ENCODE results near the gene RALGPS2.

RALGPS2 gene

GRCh38 chr1:178927003-178927402 lies 202.0 kb downstream of the RALGPS2 start:
- DNase-seq: no peak

DNA sequence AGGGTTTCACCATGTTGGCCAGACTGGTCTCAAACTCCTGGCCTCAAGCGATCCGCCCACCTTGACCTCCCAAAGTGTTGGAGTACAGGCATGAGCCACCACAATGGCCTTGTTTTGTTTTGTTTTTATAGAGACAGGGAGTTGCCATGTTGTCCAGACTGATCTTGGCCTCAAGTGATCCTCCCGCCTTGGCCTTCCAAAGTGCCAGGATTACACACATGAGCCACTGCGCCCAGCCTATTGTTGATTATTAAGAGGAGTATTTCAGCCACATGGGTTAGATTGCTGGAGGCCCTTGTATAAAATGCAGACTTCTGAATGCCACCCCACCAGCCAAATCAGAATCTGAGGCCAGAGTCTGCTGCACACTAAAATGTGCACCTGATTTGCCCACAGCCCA lies 203.0 kb downstream of the RALGPS2 start:
- DNase-seq: no peak

- DNase-seq: no peak
Measured at GRCh38 chr1:178928976-178929375, 203.9 kb downstream of the RALGPS2 start.

DNA sequence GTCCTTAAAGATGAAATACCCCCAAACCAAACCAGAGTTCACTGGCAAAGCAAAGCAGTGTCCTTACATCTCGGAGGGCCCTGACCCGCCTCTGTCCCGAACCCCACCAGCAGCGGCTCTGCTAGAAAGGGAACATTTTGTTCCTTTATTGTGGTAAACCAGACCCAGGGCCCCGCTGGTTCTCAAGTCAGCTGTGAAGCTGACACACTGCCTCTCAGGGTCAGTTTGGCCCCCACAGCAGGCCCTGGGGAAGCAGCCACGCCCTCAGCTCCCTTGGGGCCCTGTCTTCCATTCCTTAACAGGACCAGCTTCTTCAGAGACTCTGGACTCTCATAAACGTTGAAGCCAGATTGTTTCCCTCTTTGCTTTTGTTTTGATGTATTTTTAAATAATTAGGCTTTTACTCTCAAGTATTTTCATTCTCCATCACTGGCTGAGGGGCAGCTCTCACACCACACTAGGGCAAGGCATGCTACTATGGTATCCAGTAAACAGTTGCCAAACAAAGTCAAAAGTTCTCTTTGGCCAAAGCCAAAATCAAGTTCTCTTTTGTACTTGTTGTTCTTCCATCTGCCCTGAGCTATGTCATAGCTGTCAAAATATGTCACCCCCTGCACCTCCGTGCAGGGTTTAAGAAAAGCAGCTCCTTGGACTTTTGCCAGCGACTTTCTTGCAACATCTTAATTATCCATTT lies 207.0 kb downstream of the RALGPS2 start:
- peak; percentile 43 for DNase-seq

DNA sequence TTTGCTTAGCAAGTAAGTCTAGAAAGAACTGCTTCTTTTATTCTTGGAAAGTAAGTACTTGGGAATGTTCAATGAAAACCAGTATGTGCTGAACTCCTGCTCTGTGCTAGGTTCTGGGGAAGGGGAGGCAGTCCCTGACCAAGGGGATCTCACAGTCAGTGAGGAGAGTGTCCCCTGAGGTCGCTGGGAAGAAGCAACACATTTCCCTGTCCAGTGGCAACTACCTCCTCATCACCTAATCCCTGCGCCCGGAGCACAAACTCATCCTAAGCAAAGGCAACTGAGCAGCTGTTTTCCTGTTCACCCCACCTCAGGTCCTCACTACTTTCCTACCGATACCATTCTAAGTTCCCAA lies 207.5 kb downstream of the RALGPS2 start:
- DNase-seq: no peak

DNA sequence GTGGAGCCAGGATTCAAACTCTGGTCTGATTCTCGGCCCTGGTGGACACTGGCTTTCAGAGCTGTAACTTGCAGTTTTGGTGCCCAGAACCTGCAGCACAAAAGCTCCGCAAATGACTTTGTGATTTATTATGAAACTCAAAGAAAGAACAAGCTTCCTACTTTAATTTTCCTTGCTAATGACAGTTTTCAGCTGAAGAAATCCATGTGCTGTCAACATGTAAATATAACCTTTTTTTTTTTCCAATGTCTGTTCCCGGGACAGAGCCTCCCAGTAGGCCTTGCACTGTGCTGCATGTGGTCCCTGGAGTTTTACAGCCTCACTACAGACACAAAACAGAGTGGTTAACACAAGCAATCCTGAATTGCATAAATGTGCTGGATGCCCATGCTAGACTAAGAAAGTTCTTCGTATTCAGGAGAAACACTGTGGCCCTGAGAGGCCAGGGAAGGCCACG lies 208.1 kb downstream of the RALGPS2 start:
- no peak for DNase-seq

- no peak for DNase-seq
Measured at GRCh38 chr1:178933709-178934490, 208.9 kb downstream of the RALGPS2 start.

DNA sequence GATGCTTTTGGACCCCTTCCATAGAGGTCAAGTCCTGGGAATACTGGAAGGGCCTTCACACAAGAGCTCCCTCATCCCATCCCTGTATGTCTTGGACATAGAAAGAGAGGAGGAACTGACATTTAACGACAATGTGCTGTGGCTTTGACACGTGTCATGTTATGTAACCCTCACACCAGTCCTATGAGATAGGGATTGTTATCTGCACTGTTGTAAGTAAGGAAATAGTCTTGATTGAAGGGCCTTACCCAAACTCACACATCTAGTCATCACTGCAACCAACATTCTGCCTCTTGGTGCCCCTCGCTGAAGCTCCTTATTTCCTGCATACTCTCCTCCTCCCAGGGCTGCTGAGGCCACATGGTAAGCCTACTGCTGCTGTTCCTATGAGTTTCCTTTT lies 209.5 kb downstream of the RALGPS2 start:
- DNase-seq: no peak

DNA sequence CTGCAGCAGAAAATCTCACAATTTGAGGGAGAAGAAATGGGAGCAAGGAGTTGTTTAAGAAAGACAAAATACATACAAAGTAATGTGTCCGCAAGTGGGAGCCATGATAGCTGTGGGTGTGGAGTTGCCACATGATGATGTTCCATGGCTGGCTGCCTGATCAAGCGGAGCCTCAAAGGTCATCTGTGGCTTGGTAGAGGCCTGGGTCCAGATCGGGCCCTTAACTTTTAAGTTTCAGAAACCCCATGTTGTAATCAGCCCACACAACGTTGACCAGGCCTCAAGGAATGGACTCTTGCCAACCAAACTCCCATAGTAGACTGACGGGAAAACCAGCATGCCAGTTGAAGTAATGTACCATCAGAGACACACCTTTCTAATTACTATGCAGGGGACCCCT lies 210.6 kb downstream of the RALGPS2 start:
- no peak for DNase-seq

- no peak for DNase-seq
Measured at GRCh38 chr1:178937695-178938094, 212.7 kb downstream of the RALGPS2 start.

DNA sequence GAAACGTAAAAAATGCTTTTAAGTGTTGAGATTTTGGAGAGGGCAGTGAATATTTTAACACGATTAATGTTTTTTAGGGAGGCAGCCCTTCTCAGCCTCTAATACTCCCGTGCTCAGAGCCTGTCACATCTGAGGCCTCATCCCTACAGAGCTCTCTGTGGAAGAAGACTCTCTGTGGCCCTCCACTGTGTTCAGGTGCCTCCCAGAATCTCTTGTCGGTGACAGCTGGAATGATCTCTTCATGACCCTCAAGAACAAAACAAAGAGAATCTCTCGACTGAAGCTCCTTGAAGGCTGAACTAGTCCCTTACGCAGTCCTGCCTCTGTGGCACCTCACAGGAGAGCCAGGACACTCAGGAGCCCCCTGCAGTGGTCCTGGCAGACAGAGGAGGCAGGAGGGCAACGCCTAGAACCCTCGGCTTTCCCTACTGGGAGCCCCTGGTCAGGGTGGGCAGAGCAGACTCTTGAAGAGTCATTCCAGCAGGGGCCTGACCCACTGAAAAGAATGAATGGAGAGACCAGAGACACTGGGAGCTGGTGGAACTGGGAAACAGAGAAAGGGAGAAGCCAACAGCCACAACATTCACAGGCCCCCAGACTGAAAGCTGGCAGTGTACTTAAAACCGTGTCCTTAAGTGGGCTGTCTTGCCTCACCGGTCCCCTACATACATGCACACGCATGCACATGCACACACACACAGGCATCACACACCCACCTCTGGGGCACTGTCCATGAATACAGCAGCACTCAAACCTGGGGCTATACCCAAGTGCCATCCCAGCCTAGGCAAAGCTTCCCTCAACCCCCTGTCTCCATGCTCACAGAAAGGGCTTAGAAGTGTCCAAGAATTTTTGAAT lies 213.3 kb downstream of the RALGPS2 start:
- no peak for DNase-seq

DNA sequence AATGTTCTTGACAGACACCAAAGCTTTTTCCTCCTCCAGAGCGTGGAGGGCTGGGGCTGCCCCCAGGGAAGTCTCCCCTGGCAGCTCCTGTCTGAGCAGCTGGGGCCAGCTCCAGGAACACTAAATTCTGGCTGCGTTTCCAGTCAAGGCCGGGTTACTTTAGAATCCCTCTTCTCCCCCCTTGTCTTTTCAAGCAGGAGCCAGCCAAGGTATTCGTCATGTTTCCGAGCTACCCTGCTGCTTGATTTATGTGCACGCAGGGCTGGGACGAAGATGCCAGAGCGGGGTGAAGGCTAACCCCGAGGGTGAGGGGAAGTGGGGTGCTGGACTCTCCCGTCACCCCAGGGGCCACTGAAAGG lies 213.9 kb downstream of the RALGPS2 start:
- peak; percentile 42 for DNase-seq

GRCh38 chr1:178939338-178940067 lies 214.5 kb downstream of the RALGPS2 start:
- no peak for DNase-seq

DNA sequence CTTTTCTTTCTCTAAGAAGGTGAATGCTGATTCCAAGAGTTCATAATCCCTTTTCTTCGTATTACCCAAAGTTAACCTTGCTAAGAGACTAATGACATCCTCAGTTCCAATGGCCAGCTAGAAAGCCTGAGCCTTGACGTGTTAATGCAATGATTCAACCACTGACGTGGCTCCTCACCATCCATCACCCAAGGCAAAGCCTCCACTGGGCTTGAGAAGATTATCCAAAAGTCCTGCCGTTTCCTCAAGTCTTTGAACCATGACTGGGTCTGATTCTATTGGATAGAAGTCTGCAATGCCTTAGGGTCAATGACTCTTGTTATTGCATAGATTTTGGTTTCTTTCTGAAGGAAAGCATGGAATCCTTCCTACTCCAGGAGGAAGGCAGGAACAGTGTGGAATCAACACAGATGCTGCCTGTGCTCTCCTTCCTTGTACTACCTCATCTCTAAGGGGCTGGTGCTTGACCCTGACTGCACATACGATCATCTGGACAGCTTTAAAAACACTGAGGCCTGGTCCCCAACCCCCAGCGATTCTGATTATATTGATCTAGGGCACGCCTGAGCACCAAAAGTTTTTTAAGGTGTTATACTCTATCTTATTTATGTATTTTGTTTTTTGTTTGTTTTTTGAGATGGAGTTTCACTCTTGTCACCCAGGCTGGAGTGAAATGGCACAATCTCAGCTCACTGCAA lies 215.2 kb downstream of the RALGPS2 start:
- DNase-seq: no peak

- DNase-seq: no peak
Measured at GRCh38 chr1:178941261-178941689, 216.2 kb downstream of the RALGPS2 start.

GRCh38 chr1:178941849-178942248 lies 216.8 kb downstream of the RALGPS2 start:
- no peak for DNase-seq

DNA sequence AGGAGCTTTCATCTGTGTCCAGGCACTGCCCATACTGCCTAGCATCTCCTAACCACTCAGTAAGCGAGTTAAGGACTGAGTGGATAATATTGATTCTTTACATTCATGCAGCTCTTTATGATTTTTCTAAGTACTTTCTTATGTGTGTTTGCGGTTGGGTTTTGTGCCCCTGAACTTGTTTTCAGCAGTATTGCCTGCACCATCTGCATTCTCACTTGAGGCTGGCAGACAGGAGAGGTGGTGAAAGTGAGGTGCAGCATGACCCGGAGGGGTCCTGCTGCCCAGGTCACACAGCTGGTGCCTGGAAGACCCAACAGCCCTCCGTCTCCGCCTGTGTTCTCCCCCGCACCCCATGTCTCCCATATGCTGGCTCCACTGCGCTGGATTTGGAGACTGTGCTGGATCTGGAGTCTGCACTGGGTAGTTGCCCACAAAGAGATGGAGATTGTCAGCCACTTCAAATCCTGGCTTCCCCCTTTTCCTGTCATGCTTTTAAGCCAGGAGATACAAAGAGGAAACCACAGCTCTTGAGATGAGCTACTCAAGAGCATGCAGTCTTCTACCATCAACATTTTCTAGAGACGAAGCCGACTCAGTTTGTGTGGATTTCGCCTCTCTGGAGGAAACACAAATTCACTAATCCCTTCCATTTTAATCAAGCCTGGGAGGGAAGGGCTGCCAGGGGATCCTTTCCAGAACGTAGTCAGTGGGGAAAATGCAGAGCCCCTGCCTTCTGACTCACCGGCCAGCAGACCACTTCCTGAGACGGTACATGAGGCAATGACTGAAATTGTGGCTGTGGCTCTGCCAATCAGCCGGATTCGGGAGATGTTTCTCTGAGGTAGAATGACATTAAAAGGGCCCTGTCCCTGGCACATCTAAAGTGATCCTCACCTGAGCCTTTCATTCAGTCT lies 217.5 kb downstream of the RALGPS2 start:
- DNase-seq: no peak

GRCh38 chr1:178944729-178945128 lies 219.7 kb downstream of the RALGPS2 start:
- DNase-seq: no peak

- no peak for DNase-seq
Measured at GRCh38 chr1:178945763-178946266, 220.8 kb downstream of the RALGPS2 start.

GRCh38 chr1:178946416-178946815 lies 221.4 kb downstream of the RALGPS2 start:
- DNase-seq: no peak

Measured in midbrain (tissue), 1 donor.